Fibroblast of skin of scalp (primary cell): ENCODE results near the gene FCHO1.
"Not testable (repeated sequence)": the region's sequence is repeated elsewhere in the genome, so short reads cannot be mapped to it uniquely, and the experiment has no call there.

Experiments used
- DNase-seq: peaks from one replicate; pipeline ENCODE4 v3.0.0-alpha.2; 2013

The FCHO1 gene

GRCh38 chr19:17796013-17796837, 44.9 kb downstream of the FCHO1 start:
- DNase-seq, result no peak

DNA sequence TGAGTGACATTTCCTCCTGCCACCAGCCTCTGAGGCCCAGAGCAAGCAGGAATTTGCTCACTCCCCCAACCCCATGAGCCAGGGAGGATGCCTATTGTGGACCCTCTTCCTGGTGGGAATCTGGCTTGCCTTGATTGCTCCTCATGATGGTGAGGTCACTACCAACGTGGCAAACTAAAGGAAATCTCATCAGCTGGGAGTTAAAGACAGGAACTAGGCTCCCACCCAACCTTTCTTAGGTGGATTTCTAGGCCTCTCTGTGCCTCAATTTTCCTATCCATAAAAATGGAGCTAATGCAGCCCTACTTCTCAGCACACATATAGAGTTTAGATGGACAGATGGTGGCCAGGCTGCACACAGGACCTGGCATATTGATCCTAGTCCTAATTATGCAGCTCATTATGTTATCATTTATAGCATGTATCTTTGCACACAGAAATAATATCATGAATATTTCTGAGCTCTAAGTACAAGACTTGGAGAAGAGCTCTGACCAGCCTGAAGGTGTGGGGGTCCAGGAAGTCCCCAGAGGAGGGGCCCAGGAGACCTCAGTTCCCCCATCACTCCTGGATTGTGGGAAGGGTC, 45.7 kb downstream of the FCHO1 start:
- DNase-seq, result no peak

DNA sequence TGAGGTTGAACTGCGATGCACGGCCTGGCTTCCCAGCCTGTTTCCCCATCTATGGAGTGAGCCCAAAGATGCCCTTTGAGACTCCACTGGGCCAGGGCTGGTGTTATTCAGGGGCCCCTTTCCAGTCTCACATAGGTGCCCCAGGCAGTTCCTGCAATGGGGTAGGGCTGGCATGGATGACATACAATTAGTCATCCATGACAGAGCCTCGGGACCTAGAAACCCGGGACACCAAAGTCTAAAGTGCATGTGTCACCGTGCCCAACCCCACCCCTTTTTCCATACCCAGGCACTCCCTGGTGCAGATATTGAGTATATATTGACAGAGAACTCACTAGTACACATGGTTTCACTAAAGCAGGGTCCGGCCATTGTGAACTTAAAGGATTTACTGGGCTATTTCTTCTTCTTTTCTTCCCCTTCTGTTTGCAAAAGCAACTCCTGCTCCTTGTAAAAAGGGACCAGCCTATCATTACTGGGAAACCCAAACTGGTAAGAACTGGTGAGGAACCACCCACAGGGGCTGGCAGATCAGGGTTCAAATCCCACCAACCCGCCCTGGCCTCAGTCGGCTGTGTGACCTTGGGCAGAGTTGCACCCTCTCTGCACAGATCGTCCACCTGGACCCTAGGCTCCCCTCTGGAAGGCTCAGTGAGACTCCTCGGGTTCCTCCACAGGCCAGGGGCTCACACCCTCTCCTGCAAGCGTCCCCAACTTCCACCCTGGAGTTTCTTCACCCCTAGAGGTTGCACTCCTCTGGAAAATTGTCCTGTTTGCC, 46.3 kb downstream of the FCHO1 start:
- DNase-seq, result peak; percentile 14

- not testable (repeated sequence) for DNase-seq
Observed at GRCh38 chr19:17798599-17798998, 47.3 kb downstream of the FCHO1 start.

GRCh38 chr19:17802137-17802858, 51.0 kb downstream of the FCHO1 start:
- no peak for DNase-seq

DNA sequence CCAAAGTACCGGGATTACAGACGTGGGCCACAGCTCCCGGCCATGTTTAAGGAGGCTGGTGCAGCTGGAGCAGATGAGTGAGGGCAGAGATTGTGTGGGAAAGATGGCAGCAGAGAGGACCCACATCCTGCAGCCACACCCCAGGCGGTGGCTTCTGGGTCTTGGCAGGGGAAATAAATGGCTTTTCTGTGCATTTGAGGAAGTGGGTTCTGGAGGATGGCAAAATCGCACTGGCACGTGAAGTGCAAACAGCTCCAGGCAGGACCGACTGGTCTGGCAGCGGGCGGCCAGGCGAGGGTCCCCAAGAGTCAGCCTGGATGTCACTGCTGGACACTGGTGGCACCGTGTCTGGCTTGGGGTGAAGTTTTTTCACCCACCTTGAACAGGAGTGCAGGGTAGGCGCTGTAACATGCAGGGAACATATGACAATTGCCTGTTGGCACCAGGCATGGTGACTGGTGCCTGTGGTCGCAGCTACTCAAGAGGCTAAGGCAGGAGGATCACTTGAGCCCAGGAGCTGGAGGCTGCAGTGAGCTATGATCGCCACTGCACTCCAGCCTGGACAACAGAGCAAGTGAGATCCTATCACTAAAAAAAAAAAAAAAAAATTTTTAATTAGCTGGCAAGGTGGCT, 52.1 kb downstream of the FCHO1 start:
- DNase-seq, result no peak

- DNase-seq, result no peak
Observed at GRCh38 chr19:17805427-17805826, 54.1 kb downstream of the FCHO1 start.

- no peak for DNase-seq
Observed at GRCh38 chr19:17806945-17807344, 55.7 kb downstream of the FCHO1 start.

DNA sequence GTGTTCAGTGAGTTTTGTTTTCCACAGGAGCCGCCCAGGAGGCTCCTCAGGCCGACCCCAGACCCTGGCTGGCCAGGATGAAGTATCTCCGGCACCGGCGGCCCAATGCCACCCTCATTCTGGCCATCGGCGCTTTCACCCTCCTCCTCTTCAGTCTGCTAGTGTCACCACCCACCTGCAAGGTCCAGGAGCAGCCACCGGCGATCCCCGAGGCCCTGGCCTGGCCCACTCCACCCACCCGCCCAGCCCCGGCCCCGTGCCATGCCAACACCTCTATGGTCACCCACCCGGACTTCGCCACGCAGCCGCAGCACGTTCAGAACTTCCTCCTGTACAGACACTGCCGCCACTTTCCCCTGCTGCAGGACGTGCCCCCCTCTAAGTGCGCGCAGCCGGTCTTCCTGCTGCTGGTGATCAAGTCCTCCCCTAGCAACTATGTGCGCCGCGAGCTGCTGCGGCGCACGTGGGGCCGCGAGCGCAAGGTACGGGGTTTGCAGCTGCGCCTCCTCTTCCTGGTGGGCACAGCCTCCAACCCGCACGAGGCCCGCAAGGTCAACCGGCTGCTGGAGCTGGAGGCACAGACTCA, 56.5 kb downstream of the FCHO1 start:
- no peak for DNase-seq

GRCh38 chr19:17811103-17811502, 59.8 kb downstream of the FCHO1 start:
- DNase-seq, result no peak

DNA sequence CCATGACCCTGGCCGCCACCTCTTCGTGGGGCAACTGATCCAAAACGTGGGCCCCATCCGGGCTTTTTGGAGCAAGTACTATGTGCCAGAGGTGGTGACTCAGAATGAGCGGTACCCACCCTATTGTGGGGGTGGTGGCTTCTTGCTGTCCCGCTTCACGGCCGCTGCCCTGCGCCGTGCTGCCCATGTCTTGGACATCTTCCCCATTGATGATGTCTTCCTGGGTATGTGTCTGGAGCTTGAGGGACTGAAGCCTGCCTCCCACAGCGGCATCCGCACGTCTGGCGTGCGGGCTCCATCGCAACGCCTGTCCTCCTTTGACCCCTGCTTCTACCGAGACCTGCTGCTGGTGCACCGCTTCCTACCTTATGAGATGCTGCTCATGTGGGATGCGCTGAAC, 60.4 kb downstream of the FCHO1 start:
- no peak for DNase-seq

DNA sequence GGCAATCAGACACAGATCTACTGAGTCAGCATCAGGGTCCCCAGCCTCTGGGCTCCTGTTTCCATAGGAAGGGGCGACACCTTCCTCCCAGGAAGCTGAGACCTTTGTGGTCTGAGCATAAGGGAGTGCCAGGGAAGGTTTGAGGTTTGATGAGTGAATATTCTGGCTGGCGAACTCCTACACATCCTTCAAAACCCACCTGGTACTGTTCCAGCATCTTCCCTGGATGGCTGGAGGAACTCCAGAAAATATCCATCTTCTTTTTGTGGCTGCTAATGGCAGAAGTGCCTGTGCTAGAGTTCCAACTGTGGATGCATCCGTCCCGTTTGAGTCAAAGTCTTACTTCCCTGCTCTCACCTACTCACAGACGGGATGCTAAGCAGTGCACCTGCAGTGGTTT, 60.8 kb downstream of the FCHO1 start:
- DNase-seq, result no peak

DNA sequence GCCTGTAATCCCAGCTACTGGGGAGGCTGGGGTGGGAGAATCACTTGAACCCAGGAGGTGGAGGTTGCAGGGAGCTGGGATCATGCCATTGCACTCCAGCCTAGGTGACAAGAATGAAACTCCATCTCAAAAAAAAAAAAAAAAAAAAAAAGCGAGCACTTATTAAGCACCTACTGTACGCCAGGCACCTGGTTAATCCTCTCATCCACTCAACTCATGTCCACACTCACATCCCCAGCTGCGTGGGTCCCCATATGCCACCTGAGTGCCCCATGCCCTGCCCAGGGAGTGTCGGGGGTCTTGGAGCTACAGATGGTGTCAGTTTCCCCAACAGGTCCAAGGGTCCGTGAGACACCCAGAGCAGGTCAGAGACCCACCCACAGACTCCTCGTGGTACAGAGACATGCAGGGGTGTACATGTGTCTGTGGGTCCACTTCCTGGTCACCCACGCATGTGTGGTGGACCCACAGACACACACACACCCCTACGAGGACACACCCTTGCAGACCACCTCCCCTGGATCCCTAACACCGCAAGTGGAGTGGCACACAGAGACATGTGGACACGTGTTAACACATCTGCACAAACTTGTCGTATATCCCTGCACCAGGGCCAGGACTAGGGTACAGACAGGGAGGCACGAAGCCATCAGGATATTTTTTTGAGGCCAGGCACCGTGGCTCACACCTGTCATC, 66.5 kb downstream of the FCHO1 start:
- DNase-seq, result no peak

DNA sequence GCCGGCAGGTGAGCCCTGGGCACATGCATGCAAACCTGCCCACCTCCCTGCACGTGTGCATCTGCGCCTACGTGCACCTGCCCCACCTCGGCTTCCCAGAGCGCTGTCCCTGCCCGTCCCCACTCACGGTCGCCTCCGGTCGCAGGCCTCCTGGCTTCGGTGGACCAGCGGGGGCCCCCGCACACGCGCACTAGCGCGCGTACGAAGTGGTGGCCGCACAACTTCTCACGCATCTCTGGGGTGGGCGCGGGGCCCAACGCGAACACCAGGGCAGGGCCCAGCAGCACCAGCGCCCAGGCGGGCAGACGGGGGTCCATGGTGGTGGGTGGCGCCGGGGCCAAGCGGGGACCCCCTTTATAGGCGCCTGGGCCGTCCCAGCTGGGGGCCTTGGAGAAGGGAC, 69.9 kb downstream of the FCHO1 start, which contains the start of gene INSL3:
Gene INSL3 (minus strand): TSS at position 330 of the 400 bp plus-strand sequence. CDS start 13 bp downstream, at position 317.
- DNase-seq, result no peak

- DNase-seq, result no peak
Observed at GRCh38 chr19:17824339-17824738, 73.1 kb downstream of the FCHO1 start.

GRCh38 chr19:17826508-17827056, 75.3 kb downstream of the FCHO1 start:
- no peak for DNase-seq

- peak; percentile 48 for DNase-seq
Observed at GRCh38 chr19:17829855-17830566, 78.7 kb downstream of the FCHO1 start.

GRCh38 chr19:17830567-17831418, 79.5 kb downstream of the FCHO1 start:
- DNase-seq, result peak; percentile 82

DNA sequence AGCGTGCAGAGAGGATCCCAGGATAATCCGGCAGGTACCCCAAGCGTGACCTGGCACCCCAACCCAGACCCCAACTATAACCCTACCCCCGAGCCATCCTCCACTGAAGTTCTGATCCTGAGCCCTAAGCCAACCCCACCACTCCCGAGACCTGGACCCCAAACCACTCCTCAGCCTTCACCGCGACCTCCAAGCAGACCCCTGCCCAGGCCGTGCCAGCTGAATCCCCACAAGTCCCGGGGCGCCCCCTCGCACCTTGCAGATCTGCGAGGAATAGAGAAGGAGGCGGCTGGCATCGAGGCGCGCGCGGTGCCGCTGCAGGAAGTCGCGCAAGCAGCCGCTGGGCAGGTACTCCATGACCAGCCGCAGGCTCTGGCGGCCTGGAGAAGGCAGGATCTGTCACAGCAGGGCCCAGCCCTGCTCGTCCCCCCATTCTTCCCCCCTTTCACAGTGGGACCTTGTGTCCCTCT, 80.2 kb downstream of the FCHO1 start:
- no peak for DNase-seq
